ENCODE results near the gene CCL13.

DNA sequence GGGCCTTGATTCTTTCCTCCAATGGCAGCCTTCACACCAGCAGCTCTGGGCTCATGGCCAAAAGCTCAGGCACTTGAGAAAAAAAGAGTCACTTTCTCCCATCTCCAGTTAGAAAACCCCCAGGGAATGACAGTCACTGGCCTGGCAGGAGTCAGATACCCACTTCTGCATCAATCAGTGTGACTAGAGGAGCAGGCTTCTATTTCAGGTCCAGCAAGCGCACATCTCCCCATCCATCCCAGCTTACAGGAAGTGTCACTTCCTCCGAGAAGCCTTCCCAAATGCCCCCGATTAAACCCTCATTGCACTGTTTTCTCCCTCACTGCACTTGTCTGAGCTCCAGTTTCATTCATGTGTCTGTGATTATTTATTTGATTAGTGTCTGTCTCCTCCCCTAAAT, 37.1 kb downstream of the CCL13 start:
- TF ChIP-seq EZH2phosphoT487 (IDR thresholded peaks at IDR 0.05; ENCODE audit: borderline replicate concordance), result no peak
- TF ChIP-seq, protein P1, sequence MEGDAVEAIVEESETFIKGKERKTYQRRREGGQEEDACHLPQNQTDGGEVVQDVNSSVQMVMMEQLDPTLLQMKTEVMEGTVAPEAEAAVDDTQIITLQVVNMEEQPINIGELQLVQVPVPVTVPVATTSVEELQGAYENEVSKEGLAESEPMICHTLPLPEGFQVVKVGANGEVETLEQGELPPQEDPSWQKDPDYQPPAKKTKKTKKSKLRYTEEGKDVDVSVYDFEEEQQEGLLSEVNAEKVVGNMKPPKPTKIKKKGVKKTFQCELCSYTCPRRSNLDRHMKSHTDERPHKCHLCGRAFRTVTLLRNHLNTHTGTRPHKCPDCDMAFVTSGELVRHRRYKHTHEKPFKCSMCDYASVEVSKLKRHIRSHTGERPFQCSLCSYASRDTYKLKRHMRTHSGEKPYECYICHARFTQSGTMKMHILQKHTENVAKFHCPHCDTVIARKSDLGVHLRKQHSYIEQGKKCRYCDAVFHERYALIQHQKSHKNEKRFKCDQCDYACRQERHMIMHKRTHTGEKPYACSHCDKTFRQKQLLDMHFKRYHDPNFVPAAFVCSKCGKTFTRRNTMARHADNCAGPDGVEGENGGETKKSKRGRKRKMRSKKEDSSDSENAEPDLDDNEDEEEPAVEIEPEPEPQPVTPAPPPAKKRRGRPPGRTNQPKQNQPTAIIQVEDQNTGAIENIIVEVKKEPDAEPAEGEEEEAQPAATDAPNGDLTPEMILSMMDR (conservative IDR thresholded peaks at IDR 0.05; ENCODE audit: low read length), result no peak
